Ovary (tissue), 9 donors: ENCODE results near the gene SCAMP5. TPM values are rescaled to one million over a fixed set of nuclear protein-coding genes. Genes with fewer than 3 reads are reported as not detected.
A peak's percentile ranks its signal among the peaks of the same experiment; 100 is the strongest.

Source experiments
- DNase-seq, 5 donors: peaks; one replicate each; pipeline ENCODE4 v3.0.0-alpha.2; 2019 to 2020
- H3K27ac ChIP-seq, 2 donors: fragments of 200-600 bp; one replicate each; pipeline versions ENCODE4 v1.5.1 to v1.8.0; 2019 to 2022
- H3K27me3 ChIP-seq: fragments of 200-600 bp; one replicate; pipeline ENCODE4 v1.8.0; 2022
- H3K36me3 ChIP-seq: fragments of 200-600 bp; sonication (generic); one replicate; pipeline ENCODE4 v1.5.1; 2019
- H3K4me1 ChIP-seq: one replicate; pipeline ENCODE4 v1.8.1; 2013; ENCODE audit warnings: mild to moderate bottlenecking, moderate library complexity; ENCODE audit not compliant: insufficient read depth
- H3K4me3 ChIP-seq: fragments of 200-600 bp; sonication (generic); one replicate; pipeline ENCODE4 v1.5.1; 2017
- H3K9me3 ChIP-seq, 2 donors: fragments of 200-600 bp in 1 of 2; sonication (generic) in 1 of 2; one replicate each; pipeline versions ENCODE4 v1.5.1 to v1.8.1; 2013 to 2019; ENCODE audit warnings: mild to moderate bottlenecking in 1 of 2, moderate library complexity in 1 of 2
- EP300 ChIP-seq: sonication (generic); formaldehyde crosslinking; IDR thresholded peaks from one replicate; pipeline ENCODE4 v1.6.1; 2017; ENCODE audit warnings: antibody characterized with exemption
- POLR2A ChIP-seq: fragments of 450-650 bp; IDR thresholded peaks from one replicate; pipeline ENCODE4 v1.6.1; 2017; ENCODE audit warnings: antibody characterized with exemption, mild to moderate bottlenecking, moderate library complexity
- WGBS, 3 donors: extraction: QIAGEN DNeasy Blood & Tissue Kit in 1 of 3; methylation state at CpG; one replicate each; pipeline versions ENCODE4 v1.1.5 to v1.1.7; 2013 to 2017; 5-methylcytosine and 5-hydroxymethylcytosine counted together
- intact Hi-C, 4 donors: fragments of 100-400 bp; cut with DNase I; formaldehyde crosslinking; loops; one replicate each; pipeline versions ENCODE4 v1.11.0 to v1.15.1; 2022 to 2023
- polyA plus RNA-seq, 2 donors: library from polyadenylated mRNA; stranded (reverse); fragments of 200-250 nt in 1 of 2; fragments of 350-450 nt in 1 of 2; fragmentation: Illumina TruSeq in 1 of 2; extraction: RNeasy Lipid Tissue Mini Kit (QIAGEN cat#74804) in 1 of 2; gene quantifications; one replicate each; pipeline ENCODE4 v1.2.3, GENCODE V29; 2013 to 2014
- total RNA-seq, 7 donors: library from RNA; depleted of rRNA in 2 of 7; stranded (reverse); fragments of >200 nt in 2 of 7; fragmentation: NEBNext Ultra II Directional in 3 of 7; extraction: Animal tissue kit (Norgen Biotek cat#: 25700) in 3 of 7; gene quantifications; one replicate each; pipeline versions ENCODE4 v1.1.0 to v1.2.4, GENCODE V29; 2016 to 2023
- TF ChIP-seq, protein P1 (sequence below), 3 donors: fragments of 450-650 bp in 2 of 3; fragments of 200-600 bp in 1 of 3; IDR thresholded peaks; one replicate each; pipeline versions ENCODE4 v1.5.1 to v1.8.0; 2016 to 2022; ENCODE audit warnings: antibody characterized with exemption in 3 of 3, mild to moderate bottlenecking in 1 of 3
- donor health status: DM: no; HTN: no; CAD: no; lungs with moderate emphysema.
- donor health status: DM: no; HTN: no; CAD: no.
- donor health status: Bipolar disorder and iron deficiency.
- donor health status: DM: yes; HTN: yes; CAD: no.
- donor health status: DM: no; HTN: no; CAD: no.
- donor health status: DM: yes; HTN: yes; CAD: no.

Gene SCAMP5
- total and polyA plus RNA-seq, 9 donors: 2.6 to 17.8 (median 5.7) TPM

DNA sequence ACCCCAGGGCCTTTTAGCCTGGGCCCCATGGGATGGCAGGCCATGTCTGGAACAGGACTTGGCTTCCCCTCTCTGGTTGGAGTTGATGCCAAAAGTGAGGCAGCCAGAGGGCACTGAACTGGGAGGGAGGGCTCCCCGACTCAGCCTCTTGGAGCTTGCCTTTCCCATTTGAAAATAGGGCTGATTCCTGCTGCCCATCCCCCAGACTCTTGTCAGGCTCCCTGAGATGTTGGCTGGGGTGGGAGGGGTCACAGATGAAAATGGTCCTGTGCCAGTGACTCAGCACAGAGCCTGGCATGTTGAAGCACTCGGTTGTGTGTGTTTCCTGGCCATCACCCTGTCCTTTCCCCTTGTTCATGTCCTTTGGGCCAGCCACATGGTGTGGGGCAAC lies 34.7 kb downstream of the SCAMP5 start:
- peak in 2 of 5 donors; percentile 50 to 59 for DNase-seq
- Histone ChIP-seq H3K4me1 (peaks cover 9% of the 10 kb centered on the region), H3K9me3 (no peaks in the 10 kb centered on the region), H3K4me3 (no peak overlapping the region), H3K27ac (peak overlapping the region; percentile 6 to 47), H3K36me3 (no peaks in the 10 kb centered on the region), H3K27me3 (no peaks in the 10 kb centered on the region)
- intact Hi-C loops: loop anchor here in 1 of 4 donors (2.0 kb wide), 1 partner anchor 175 kb away; no protein-coding TSS in a partner anchor
- 8 to 21% (median 9%) methylated on average over 2 of the region's 2 CpGs for WGBS, 3 donors
- TF ChIP-seq, protein P1, sequence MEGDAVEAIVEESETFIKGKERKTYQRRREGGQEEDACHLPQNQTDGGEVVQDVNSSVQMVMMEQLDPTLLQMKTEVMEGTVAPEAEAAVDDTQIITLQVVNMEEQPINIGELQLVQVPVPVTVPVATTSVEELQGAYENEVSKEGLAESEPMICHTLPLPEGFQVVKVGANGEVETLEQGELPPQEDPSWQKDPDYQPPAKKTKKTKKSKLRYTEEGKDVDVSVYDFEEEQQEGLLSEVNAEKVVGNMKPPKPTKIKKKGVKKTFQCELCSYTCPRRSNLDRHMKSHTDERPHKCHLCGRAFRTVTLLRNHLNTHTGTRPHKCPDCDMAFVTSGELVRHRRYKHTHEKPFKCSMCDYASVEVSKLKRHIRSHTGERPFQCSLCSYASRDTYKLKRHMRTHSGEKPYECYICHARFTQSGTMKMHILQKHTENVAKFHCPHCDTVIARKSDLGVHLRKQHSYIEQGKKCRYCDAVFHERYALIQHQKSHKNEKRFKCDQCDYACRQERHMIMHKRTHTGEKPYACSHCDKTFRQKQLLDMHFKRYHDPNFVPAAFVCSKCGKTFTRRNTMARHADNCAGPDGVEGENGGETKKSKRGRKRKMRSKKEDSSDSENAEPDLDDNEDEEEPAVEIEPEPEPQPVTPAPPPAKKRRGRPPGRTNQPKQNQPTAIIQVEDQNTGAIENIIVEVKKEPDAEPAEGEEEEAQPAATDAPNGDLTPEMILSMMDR (IDR thresholded peaks at IDR 0.05): no peak

DNA sequence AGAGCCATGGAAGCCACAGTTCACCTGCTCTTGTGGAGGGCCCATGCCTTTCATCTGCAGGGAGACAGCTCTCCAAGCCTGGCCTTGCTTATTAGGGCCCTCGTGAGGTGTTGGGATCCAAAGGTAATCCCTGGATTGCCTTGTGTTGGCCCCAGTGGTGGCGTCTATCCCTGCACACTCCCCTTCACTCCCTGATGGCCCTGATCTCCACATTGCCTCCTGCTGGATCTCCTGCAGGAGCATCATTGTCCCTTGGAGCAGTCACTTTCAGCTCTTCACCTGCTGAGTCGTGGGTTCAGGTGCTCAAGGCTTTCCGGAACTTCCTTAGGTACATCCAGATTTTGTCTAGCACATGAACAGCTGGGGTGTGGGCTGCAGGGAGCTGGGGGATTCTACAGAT lies 35.1 kb downstream of the SCAMP5 start:
- Histone ChIP-seq H3K27me3 (no peaks in the 10 kb centered on the region), H3K9me3 (no peaks in the 10 kb centered on the region), H3K36me3 (no peaks in the 10 kb centered on the region), H3K4me3 (no peak overlapping the region), H3K27ac (peak overlapping the region; percentile 6 to 47), H3K4me1 (peaks cover 9% of the 10 kb centered on the region)
- DNase-seq: no peak
- intact Hi-C loops: loop anchor here in 1 of 4 donors (2.0 kb wide), 1 partner anchor 174 kb away; no protein-coding TSS in a partner anchor
- TF ChIP-seq POLR2A (no peak), EP300 (no peak)
- TF ChIP-seq, protein P1 (IDR thresholded peaks at IDR 0.05): no peak
- 88 to 95% (median 89%) methylated on average over 4 of the region's 4 CpGs for WGBS, 3 donors

DNA sequence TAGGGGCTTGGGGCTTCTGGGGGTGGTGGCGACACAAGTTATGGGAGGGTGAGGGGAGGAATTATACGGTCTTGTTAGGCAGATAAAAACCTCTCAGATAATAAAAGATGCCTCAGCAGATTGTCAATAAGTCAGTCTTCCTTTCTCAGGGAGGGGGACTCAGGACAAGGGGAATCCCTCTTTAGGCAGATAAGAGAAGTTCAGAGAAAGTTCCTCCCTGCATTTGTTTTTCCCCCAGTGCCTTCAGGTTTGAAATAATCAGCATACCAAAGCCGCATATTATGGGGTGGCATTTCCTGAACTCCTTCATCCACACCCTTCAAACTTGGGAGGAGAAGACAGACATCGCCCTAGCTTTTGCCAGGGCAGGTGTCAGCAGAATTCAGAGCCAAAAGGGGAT lies 36.5 kb downstream of the SCAMP5 start:
- H3K9me3 ChIP-seq: no peaks in the 10 kb centered on the region
- WGBS, 3 donors: 50 to 67% (median 61%) methylated on average over 4 of the region's 4 CpGs
- peaks cover 9% of the 10 kb centered on the region for H3K4me1 ChIP-seq
- no peak for TF ChIP-seq POLR2A
- no peak for DNase-seq
- intact Hi-C loops: loop anchor here in 1 of 4 donors (2.0 kb wide), 1 partner anchor 173 kb away; no protein-coding TSS in a partner anchor
- no peaks in the 10 kb centered on the region for H3K27me3 ChIP-seq
- no peak overlapping the region for H3K27ac ChIP-seq
- H3K4me3 ChIP-seq: no peak overlapping the region
- no peaks in the 10 kb centered on the region for H3K36me3 ChIP-seq

DNA sequence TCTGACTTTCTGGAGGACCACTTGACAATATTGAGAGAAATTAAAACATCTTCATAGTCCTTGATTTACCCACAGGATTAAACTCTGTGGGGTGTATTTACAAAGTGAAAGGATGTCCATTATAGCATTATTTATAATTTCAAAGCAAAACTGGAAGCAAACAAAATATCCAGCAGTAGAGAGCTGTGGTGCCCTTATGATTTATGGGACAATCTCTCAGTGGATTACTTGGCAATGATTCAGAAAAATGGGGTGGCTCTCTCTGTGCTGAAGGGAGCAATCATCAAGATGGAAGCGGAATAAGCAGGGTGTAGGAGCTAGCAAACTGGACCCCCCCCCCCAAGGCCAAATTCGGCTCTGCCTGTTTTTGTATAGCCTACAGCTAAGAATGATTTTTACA lies 37.0 kb downstream of the SCAMP5 start:
- H3K4me1 ChIP-seq: peaks cover 9% of the 10 kb centered on the region
- no peak for DNase-seq
- no peaks in the 10 kb centered on the region for H3K9me3 ChIP-seq
- intact Hi-C loops: no loop called here
- H3K27me3 ChIP-seq: no peaks in the 10 kb centered on the region
- H3K27ac ChIP-seq: no peak overlapping the region
- H3K36me3 ChIP-seq: no peaks in the 10 kb centered on the region
- 84 to 93% (median 87%) methylated on average over 2 of the region's 2 CpGs for WGBS, 3 donors
- TF ChIP-seq, protein P1 (IDR thresholded peaks at IDR 0.05): no peak
- TF ChIP-seq POLR2A (no peak), EP300 (no peak)
- H3K4me3 ChIP-seq: no peak overlapping the region

DNA sequence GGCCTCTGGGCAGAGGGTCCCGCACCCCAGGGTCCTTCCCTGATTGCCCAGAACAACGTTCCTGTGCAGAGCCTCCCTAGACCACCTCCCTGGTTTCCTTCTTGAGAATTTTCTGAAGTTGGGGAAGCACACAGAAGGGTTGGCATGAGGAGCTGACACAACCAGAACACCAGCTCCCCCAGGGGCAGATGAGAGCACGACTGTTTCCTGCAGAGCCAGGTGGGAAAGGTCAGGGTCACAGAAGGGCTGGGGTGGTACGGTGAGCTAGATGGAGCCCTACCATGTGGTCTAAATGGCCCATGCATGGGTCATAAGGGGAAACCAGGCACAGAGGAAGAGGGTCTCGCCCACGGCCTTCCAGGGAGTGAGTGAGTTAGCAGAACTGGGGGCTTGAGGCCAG lies 38.4 kb downstream of the SCAMP5 start:
- TF ChIP-seq EP300 (no peak), POLR2A (no peak)
- TF ChIP-seq, protein P1 (IDR thresholded peaks at IDR 0.05): no peak
- no peak for DNase-seq
- Histone ChIP-seq H3K36me3 (no peaks in the 10 kb centered on the region), H3K4me1 (peaks cover 9% of the 10 kb centered on the region), H3K4me3 (no peak overlapping the region), H3K9me3 (no peaks in the 10 kb centered on the region), H3K27me3 (no peaks in the 10 kb centered on the region), H3K27ac (no peak overlapping the region)
- intact Hi-C loops: no loop called here
- WGBS, 3 donors: 74 to 84% (median 79%) methylated on average over 6 of the region's 6 CpGs
